NCI-H146 treated with DMSO at 0.1 percent for 48 hours (cell line): ENCODE results near the gene HAT1.
A peak's percentile ranks its signal among the peaks of the same experiment; 100 is the strongest.
"Not testable (repeated sequence)": the region's sequence is repeated elsewhere in the genome, so short reads cannot be mapped to it uniquely, and the experiment has no call there.

Experiments used
- DNase-seq: peaks from one replicate; lab custom pipeline; 2025; ENCODE audit not compliant: unreplicated experiment; lab: John Stamatoyannopoulos, UW

HAT1 gene

GRCh38 chr2:171922230-171923022 lies at the start of gene HAT1:
Gene HAT1, plus strand, starts transcription at chr2:171922461. Its CDS starts 40 bp downstream, at chr2:171922501.
- peak; percentile 87 for DNase-seq

GRCh38 chr2:171874517-171874916 lies 47.7 kb upstream of the HAT1 start:
- DNase-seq, result no peak

GRCh38 chr2:171874963-171875362 lies 47.3 kb upstream of the HAT1 start:
- DNase-seq, result no peak

GRCh38 chr2:171878481-171878993 lies 43.7 kb upstream of the HAT1 start:
- DNase-seq, result peak; percentile 16

DNA sequence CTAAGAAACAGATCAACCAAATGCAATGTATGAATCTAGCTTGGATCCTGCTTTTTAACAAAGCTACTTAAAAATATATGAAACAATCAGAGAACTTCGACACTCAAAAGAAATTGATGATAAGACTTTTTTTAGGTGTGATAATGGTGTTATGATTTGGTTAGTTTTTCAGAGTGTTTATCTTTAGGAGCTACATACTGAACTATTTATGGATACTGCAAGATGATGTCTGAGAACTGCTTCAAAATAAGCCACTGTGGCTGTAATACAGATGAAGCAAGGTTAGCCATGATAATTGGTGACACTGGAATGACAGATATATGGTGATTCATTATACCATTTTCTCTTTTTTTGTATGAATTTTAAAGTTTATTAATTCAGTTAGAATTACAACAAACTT lies 42.4 kb upstream of the HAT1 start:
- no peak for DNase-seq

DNA sequence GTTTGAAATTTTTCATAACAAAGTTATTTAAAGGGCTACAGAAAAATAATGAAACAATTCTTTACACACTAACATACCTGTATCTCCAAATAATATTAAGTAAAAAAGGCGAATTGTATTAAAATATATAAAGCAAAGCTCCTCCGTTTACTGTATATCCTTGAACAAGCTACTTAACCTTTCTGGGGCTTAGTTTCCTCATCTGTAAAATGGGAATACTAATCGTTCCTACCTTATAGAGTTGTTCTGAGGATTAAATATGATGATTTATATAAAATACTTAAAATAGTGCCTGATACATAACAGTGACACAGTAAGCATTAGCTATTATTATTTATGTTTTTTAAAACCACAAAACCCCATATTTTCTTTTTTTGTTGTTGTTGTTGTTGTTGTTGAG lies 41.5 kb upstream of the HAT1 start:
- DNase-seq, result no peak

DNA sequence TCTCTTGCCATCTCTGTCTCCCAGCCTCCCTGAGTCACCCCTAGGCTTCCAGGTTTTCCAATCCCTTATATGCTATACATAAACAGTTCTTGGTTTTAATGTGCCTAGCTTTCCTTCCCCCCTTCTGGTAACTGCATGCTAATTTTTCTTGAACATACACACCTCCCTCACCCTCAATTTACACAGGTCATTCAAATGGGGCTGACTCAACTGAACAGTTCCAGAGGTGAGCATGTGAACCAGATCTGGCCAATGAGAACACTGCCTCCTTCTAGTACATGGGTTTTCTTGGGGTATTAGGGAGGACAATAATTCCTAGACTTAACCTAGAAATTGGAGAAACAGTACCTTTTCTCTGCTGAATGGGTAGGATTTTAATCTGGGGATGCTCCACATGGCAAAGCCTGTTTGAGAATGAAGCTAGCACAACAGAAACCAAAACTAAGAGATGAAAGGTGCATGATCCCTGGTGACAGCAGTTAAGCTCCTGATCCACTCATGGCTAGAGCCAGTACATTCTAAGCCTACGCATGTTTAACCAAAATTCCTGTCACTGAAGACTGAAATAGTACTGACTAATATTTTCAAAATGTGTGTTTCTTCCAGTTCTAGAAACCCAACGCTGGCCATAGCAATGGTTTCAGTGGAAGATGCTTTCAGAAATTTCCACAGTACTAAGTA lies 40.0 kb upstream of the HAT1 start:
- DNase-seq, result no peak

DNA sequence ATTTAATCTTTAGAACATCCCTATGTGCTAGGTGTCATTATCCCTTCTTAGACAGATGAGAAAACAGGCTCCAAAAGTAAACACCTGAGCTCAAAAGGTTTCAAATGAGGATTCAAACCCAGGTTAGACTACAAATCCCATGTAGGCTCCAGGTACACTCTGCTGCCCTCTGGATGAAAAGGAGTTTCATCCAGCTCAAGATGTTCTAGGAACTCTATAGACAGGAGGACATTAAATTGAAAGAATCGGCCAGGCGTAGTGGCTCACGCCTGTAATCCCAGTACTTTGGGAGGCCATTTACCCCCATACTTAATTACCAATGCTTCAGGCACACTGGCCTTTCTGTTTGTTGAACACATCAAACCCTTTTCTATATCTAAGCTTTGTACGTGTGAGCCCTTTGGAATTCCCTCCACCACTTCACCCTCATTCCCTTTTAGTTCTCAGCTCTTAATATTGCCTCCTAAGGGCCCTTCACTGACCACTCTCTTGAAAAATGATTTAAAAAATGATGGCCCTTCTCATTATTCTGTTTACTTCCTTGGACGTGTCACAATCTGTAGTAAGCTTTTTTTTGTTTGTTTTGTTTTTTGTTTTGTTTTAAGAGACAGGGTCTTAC lies 38.9 kb upstream of the HAT1 start:
- DNase-seq, result no peak

GRCh38 chr2:171889333-171889732 lies 32.9 kb upstream of the HAT1 start:
- DNase-seq, result no peak

DNA sequence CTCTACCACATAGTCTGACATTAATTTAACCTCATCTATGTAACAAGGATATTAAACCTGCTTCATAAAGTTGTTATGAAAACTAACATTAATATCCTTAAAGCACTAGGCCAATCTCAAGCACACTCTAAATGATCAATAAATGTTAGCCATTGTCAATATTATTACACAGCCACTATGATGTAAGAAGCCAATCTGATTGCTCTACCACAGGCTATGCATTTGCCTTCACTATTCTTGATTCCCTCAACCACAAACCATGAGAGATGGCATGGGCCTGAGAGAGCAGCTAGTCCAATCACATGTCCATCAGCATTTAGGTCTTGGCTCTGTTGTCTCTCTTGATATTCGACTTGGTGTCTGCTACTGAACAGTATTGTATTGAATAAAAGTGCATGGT lies 32.5 kb upstream of the HAT1 start:
- no peak for DNase-seq

DNA sequence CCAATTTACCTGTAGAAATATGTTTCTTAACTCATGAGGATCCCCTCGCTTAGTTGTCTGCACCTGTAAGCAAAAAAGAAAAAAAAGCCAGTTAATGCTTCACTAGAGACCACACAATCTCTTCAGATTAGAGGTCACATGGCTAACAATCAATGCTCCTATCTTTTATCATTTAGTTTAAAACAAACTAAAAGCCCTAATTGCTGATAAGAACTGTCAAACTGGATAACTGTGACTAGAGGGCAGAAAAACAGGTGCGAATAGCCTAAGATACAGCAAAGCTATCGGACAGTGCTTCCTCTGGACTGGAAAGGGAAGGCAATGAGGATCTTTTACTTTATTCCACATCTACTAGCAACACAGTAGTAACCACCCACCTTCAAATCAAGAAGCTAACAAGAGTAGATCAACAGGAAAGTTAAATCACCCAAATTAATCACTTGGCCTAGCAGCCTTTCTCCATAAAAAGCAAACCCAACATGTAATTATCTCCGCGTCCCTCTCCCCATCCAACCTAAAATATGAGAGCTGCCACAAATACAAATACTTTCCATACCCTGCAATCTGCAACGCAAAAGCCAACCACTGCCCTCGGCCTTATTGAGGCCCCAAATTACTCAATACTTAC lies 29.0 kb upstream of the HAT1 start:
- peak; percentile 71 for DNase-seq

GRCh38 chr2:171893824-171894611 lies 28.2 kb upstream of the HAT1 start, which contains the start of gene SLC25A12:
Gene SLC25A12, minus strand, starts transcription at chr2:171894244. Its CDS starts 30 bp downstream, at chr2:171894214.
- peak; percentile 23 for DNase-seq

GRCh38 chr2:171894612-171894947 lies 27.7 kb upstream of the HAT1 start:
- DNase-seq, result no peak

DNA sequence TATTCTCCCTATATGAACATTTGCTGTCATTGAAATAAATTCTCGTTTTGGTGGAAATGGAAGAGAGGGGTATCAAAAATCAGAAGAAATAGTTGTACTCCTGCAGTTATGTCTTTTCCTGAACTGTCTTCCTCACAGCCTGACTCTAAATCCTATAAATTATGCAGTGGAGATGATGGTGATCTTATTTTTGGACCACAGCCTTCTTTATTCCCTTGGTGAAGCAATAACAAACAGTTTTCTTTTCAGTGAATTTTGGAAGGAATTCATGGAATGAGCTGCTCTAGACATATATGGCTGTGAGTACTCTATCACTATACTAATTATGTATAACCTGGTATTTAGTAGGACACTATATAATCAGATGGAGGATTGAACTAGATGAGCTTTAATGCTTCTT lies 26.5 kb upstream of the HAT1 start:
- no peak for DNase-seq

GRCh38 chr2:171899623-171900282 lies 22.5 kb upstream of the HAT1 start:
- DNase-seq, result not testable (repeated sequence)

DNA sequence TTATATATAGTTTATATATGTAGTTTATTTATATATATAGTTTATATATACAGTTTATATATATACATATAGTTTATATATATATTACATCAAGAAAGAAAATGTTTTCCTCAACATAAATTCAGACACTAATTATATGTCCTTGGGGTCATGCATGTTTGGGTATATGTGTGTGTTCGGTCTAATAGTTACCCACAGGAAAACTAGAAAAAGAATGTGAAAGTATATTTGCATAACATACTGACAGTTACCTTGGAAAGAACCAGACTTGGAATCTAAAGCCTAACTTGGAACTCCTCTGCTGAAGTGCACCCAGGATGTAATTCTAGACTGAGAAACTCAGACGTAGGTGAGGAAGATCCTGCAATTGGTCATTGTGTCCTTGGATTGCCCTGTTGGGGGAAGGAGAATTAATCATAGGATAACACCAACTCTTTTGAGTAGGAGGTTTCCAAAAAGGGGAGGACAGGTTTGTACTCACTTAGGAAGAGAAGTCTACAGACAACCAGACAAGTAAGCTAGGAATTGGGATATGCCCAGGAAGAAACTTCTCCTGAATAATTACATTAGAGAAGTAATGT lies 19.3 kb upstream of the HAT1 start:
- DNase-seq, result no peak

GRCh38 chr2:171908235-171908634 lies 14.0 kb upstream of the HAT1 start:
- DNase-seq, result no peak

DNA sequence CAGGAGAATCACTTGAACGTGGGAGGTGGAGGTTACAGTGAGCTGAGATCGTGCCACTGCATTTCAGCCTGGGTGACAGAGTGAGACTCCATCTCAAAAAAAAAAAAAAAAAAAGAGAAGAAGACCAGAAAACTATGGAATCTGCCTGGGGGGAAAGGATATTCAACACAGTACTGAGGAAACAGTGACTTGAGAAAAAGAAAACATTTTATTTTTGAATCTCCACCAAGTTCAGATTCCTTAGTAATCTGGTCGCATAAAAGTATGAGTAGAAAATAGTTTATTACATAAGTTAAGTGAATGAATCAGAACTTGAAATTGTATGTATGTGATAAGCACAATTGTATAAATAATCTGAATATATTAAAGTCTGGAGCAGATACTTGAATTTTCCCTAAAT lies 13.0 kb upstream of the HAT1 start:
- DNase-seq, result no peak

DNA sequence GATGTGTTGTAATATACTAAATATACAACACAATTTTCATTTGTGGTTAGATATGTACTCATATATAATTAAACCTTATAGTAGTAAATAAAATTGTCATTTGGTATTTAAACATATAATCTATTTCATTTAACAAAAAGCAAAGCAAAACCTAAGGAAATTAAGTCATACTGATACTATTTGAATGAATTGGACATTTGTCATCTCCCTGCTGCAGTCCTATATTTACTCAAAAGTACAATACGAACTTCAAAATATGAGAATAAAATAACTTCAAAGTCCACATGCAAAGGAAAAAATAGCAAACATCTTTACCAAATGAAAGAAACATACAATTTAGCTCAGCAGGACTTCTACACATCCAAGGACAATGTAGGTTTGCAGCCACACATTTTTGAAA lies 11.8 kb upstream of the HAT1 start:
- no peak for DNase-seq

DNA sequence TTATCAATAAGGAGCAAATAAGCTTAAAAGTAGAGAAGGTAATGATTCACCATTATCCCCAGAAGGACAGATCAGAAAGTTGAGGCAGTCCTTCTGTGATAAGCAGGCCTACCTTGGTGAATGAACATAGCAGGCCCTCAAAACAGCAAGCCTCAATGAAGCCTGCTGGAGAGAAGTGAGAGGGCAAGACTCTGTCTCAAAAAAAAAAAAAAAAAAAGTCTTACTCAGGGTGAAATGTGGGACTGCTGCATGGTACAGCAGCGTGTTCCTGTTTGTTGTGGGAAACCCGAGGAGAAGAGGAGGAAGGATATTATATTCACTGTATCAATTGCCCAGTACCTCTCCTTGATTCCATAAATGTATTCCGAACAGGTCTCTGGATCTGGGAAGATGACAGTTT lies 8.7 kb upstream of the HAT1 start:
- DNase-seq, result no peak
